Measurements from ENCODE around the gene FBXO40. TPM values are rescaled to one million over a fixed set of nuclear protein-coding genes. Genes with fewer than 3 reads are reported as not detected.

Gene FBXO40
- total and polyA plus RNA-seq, 4 donors, result 0.05 to 0.08 TPM; not detected in 2

- H3K9ac ChIP-seq (ENCODE audit: low read depth in 1 of 2, low read length in 2 of 2), result no peak overlapping the region
- WGBS, result 17% methylated on average over 2 of the region's 2 CpGs
- peak overlapping the region in 1 of 2 donors; percentile 23 for H3K27ac ChIP-seq (ENCODE audit: low read depth in 1 of 2, low read length in 2 of 2)
Observed at GRCh38 chr3:121594850-121595249, 1.7 kb downstream of the FBXO40 start.

More at GRCh38 chr3:121594850-121595249, 1.7 kb downstream of the FBXO40 start:
- Histone ChIP-seq H3K4me3 (ENCODE audit: low read depth in 1 of 3, low read length in 3 of 3) (no peak overlapping the region), H3K36me3 (ENCODE audit: control insufficient read depth in 4 of 4, insufficient read depth in 3 of 4, low read depth in 1 of 4, low read length in 3 of 4) (no peaks in the 10 kb centered on the region), H3K4me1 (ENCODE audit: control insufficient read depth in 4 of 4, insufficient read depth in 4 of 4, low read length in 3 of 4) (peaks cover 5 to 24% (median 22%) of the 10 kb centered on the region in 4 donors), H3K27me3 (ENCODE audit: control insufficient read depth in 4 of 4, insufficient read depth in 4 of 4, low read length in 3 of 4) (no peaks in the 10 kb centered on the region), H3K9me3 (ENCODE audit: control insufficient read depth in 4 of 4, low read length in 3 of 4) (no peaks in the 10 kb centered on the region)
- TF ChIP-seq GABPA (IDR thresholded peaks at IDR 0.05 in 1 of 2, conservative IDR thresholded peaks at IDR 0.05 in 1 of 2), result peak in 1 of 2 donors; percentile 34
- TF ChIP-seq HNF4A (conservative IDR thresholded peaks at IDR 0.05), result peak; percentile 86 to 89
- peak; percentile 30 for TF ChIP-seq REST (IDR thresholded peaks at IDR 0.05)
- peak; percentile 65 for TF ChIP-seq MAX (IDR thresholded peaks at IDR 0.05)
- peak; percentile 84 for TF ChIP-seq FOXA2 (IDR thresholded peaks at IDR 0.05)
- peak; percentile 98 to 99 for TF ChIP-seq RXRA (IDR thresholded peaks at IDR 0.05)
- TF ChIP-seq JUND (IDR thresholded peaks at IDR 0.05), result peak; percentile 53 to 62
- peak; percentile 79 for TF ChIP-seq SP1 (IDR thresholded peaks at IDR 0.05)
- no peak for TF ChIP-seq ATF3 (IDR thresholded peaks at IDR 0.05)
- peak; percentile 47 for TF ChIP-seq FOXA1 (IDR thresholded peaks at IDR 0.05)
- TF ChIP-seq HNF4G (IDR thresholded peaks at IDR 0.05), result peak; percentile 66
- TF ChIP-seq RAD21 (IDR thresholded peaks at IDR 0.05), result peak; percentile 36 to 44
- TF ChIP-seq YY1 (IDR thresholded peaks at IDR 0.05), result peak; percentile 54
- TF ChIP-seq TAF1 (conservative IDR thresholded peaks at IDR 0.05), result no peak
- TF ChIP-seq CTCF (IDR thresholded peaks at IDR 0.05; ENCODE audit: low read depth, low read length, missing input control), result no peak
- TF ChIP-seq EGR1 (IDR thresholded peaks at IDR 0.05; ENCODE audit: low read depth in 2 of 2), result no peak
- TF ChIP-seq ZBTB33 (IDR thresholded peaks at IDR 0.05), result peak; percentile 40
- TF ChIP-seq NR2F2 (IDR thresholded peaks at IDR 0.05), result peak; percentile 84
- no peak for DNase-seq (ENCODE audit: low spot score)
